ENCODE measurements around the gene ERBB4.

Gene ERBB4

DNA sequence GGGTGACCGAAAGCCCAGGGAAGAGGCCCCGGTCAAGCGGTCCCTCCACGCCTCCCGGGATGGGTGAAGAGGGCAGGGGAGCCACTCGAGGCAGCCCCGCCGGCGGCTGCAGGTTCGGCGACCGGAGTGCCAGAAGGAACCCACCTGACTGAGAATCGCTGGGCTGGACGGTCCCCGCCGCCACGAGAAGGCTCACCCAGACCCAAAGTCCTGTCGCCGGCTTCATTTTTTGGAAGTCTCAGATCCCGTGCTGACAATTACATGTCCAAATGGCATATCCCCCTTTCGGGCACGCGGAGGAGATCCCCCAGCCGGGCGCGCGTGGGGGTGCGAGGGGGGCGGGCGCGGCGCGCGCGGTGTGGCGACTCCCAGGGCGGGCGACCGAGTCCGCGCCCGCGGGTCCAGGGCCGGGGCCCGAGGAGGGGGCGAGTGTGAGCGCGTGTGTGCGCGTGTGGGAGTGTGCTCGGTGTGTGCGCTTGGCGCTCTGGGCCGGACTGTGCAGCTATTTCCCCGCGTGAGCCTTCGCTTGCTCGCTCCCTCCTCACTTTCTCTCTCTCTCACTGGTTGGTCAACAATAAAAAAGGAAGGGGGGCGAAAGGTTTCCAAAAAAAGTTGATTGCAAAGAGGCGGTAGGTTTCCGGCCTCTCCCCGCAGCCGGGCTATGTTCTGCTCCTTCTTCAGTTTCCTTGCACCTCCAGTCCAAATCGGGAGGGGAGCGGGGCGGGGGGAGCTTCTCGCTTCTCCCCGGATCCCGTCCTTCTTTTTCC is at the start of gene ERBB4:
Gene ERBB4 (minus strand): TSS at position 498 of the 767 bp plus-strand sequence. CDS start 272 bp downstream, at position 226.
- DNase-seq = peak in 30 of 51 donors; percentile 17 to 81 (median 54)

DNA sequence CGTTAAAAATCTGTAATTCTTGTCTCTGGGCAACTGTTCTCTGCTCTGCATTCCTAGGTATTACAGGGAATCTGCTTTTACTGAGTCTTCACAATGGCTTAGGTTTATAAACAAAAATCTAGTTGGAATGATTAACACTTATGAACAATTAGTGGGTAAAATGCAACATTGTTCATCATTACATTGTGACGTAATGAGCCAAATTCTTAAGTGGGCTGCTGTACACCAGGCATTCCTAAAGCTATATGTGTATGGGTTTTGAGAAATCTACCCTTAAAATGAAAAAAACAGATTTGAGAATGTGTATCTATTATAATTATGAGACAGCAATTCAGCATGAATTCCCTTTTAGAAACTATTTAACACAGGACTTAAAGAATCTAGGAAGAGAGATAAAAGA is 41.5 kb upstream of the ERBB4 start:
- no peak for DNase-seq

DNA sequence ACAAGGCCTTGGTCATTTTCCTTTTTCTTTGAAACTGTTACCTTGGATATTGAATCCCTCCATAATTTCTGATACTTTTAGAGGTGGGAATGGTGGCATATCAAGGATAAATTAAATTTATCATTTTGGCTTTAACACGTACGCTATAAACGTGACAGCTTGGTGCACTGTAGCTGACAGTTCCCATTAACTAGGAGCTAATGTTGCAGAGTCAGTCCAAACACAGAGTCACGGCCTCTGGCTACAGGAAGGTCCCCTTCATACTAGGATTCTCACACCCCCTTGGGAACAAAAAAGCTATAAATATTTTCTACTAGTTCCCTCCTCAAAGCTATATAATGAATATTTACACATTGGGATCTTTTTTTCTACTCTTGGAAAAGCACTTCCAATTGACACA is 17.7 kb upstream of the ERBB4 start:
- no peak for DNase-seq

DNA sequence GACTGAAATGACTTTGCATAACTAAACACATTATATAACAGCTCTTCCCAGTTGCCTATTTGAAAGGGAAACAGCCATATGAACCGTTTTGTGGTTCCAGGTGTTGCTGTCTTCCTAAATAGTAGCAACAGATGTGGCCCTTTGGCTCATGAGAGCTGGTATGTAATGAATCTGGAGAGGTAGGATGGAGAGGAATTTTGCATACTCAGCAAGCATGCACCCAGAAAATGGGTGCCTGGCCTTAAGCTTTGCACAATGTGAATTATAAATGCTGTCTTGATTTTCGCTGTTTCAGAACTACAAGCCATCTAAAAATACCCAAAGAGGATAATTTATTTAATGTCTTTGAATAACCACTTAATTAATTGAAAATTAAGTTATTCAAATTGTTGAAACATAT is 15.6 kb upstream of the ERBB4 start:
- DNase-seq = no peak

DNA sequence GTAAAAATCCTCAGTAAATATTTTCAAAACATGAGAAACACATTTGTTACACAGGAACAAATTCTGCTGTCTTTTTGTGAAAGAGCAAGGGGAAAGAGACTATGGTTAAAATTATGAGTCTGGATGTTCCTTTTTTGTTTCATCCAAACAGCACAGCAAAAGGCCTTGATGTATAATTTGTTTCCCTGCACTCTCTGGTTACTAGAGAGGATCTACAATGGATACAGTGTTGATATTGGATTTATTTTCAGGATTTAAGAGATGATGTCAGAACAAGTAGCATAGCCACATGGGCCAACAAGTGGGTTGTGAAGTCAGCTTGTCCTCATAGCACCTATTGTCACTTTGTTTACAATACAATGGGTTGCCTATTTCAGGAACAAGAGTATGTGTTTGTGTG is 11.3 kb upstream of the ERBB4 start:
- no peak for DNase-seq

DNA sequence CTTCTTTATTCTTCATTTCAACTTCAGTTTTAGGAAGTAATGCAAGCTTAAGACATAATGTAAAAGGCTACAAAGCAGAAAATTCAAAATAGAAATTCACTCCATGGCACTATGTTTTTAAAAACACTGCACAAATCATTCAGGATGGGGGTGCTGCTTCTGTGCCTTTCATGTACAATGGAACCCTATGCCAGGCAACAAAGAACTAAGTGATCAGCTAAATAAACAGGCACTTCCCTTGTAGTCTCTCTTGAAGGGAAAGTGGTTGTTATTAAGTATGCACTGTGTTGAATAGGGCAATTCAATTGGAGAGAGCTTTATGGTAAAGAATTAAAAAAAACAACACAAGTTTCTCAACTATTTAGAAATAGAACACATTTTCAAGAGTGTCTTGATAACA is 10.9 kb upstream of the ERBB4 start:
- peak in 3 of 51 donors; percentile 4 to 64 (median 14) for DNase-seq

DNA sequence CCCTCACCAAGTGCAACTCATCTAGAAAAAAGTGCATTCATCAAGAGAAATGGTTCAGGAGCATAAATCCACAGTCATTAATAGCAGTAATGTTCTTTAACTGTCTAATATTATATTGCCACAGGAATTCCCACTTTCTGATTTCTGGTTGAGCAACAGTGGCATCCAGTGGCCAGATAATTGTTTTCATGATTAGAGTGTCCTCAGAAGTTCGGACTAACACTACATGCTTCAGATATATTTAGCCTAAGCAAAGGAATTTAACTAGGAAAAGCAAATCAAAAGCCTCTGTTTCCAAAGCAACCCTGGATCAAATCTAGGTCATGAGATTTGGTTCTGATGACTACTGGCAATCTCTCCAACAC is 9.8 kb upstream of the ERBB4 start:
- peak in 8 of 51 donors; percentile 6 to 43 (median 12) for DNase-seq

DNA sequence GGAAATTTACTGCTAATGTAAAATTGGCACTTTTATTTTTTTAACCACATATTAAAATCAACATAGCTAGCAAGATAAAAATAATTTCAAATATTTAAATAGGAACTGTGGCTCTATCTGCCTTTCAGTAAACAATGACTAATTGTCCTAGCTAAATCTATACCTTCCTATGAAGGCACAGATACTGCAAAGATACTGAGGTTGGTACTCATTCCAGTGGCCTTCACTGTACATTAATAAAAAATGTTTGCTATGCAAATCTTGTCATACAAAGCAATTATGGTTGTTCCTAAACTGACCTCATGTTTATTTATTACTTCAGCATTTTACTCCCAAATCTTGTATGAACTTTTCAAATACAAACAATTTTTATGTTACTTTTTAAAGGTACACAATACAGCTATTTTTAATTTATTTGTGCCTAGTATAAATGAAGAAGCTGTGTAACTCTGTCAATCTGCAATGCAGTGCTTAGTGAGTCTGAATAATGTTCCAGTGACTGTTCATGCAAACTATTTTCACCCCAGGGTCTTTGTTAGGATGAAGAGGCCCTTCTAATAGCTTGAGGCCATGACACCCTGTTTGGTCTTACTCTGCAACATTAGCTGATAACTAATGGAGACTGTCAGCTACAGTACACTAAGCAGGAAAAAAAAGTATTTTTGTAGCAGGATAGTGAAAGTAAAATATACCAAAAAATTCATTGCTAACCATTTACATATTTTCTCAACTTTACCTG is 9.3 kb upstream of the ERBB4 start:
- no peak for DNase-seq

DNA sequence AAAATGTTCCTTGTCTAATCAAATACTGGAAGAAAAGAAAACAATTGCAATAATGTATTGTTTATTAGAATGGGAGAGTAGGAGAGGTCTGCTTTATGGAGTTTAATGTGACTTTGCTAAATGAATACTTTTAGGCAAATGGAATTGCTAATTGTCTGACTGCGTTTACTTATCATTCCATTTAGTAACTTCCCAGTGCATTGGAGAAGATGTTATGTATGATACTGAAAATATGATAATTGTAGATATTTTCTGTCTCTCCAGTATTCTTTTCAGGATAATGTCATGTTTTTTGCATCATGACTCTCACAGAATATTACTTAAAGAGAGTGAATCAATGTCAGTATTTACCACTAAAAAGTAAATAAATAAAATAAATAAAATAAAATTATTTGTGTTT is 8.1 kb upstream of the ERBB4 start:
- no peak for DNase-seq

DNA sequence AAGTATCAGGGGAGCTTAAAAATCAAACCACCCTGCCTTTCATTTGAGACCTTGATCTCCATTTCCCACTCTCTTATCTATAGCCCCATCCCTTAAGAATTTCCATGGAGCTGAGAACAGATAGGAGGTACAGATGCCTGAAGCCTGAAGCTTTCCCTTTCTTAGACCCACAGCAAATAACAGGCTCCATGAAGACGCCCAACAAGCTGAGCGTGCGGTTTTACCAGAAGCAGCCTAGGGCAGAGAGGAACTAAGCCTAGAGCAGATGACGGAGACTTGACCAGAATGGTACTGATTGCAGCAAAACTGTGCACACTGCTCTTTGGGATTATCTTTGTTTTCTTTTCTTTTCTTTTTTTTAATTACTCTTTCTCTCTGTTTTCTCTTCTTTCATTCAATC is 1.7 kb upstream of the ERBB4 start:
- peak in 1 of 51 donors; percentile 16 for DNase-seq

DNA sequence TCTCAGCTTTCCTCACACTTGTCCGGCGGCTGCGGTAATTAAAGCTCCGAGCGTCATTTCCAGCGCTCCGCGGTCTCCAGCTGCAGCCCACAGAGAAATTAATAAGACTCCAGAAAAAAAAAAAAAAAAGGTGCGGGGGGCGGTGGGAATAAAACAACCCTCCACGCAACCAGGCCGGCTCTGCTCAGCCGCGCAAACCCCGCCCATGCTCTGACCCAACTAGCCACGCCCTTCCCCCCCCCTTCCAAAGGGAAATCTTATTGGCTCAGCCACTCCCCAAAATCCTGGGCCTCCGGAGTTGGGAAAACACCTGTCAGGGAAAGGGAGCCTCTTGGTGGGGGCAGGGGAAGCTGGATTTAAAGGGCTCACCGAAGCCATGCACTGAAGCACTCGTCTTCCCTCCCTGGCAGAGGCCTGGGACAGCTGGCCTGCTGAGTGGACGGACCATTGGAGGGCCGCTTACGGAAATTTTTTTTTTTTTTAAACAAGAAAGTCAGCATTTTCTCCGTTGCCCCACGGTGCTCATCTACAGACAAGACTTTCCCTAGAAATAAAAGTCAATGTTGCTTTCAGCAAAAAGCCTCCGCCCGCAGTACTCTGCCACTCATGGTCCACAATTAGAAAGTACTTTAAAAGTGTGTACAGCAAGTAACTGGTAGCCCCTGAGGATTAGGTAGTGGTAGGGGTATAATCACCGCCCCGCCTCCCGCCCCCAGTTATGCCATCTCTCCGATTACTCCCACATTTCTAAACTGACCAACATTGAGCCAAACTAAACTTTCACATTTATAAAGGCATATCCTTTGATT is 674 bp upstream of the ERBB4 start:
- peak in 49 of 51 donors; percentile 19 to 89 (median 65) for DNase-seq

DNA sequence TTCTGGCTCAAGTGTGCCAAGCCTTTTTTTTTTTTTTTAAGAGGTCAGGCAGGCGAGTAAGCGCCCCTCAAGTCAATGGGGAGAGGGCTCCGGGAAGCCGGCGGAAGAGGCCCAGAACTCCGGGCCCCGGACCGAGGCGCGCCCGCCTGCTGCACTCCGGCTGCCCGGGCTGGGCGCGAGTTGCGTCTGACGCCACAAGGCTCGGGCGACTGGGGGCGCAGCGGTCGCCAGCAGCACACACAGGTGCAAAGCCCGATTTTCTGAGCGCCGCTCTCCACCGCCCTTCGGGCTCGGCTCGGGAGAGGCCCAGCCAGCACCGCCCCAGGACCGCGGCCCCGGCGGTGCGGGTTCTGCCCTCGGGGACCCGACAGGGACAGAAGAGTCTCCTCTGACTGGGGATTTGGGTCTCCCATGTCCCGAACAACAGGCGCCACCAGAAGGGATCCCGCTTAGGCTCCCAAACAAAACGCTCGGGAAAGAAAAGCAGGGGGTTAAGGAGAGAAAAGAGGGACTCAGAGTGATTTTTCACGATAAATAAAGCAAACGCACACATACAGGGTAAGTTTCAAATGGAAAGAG is 787 bp downstream of the ERBB4 start:
- peak in 39 of 51 donors; percentile 9 to 83 (median 54) for DNase-seq

DNA sequence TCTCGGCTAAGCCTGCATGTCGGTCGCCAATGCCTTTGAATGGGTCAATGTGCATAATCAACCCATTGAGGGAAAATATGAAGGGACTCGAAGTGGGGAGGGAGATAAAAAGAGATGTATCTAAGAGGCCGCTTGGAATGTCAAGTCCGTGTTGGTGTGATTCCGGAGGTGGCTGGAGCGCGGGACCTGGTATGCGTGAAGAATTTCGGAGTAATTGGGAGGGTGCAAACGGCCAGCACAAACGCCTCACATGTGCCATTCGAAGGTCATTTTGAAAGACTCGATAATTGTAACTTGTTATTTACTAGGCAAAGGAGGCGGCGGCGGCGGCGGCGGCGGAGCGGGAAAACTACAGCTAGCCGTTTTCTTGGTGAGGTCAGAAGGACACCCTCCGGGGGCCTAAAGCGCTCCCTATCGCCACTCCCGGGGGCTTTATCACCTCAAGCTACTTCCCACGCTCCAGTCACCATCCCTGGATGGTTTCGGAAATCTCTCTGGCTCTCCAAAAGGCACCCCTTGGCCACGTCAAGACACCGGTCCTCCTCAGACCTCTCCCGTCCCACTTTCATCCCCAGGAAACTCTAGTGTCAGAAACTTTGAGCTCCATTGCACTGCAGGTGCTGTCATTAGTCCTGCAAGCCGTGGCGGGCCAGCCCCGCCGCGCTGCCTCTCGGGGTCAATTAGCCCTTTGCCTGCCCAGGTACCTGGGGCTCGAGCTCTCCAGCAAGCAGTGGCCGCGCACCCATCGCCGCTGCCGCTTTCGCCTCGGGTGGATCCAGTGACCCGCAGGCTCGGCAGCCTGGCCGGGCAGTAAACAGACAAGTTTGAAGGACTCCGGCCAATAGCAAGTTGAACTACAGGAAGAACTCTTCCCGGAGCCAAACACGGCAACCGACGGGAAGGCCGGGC is 1.5 kb downstream of the ERBB4 start:
- peak in 37 of 51 donors; percentile 6 to 85 (median 54) for DNase-seq

DNA sequence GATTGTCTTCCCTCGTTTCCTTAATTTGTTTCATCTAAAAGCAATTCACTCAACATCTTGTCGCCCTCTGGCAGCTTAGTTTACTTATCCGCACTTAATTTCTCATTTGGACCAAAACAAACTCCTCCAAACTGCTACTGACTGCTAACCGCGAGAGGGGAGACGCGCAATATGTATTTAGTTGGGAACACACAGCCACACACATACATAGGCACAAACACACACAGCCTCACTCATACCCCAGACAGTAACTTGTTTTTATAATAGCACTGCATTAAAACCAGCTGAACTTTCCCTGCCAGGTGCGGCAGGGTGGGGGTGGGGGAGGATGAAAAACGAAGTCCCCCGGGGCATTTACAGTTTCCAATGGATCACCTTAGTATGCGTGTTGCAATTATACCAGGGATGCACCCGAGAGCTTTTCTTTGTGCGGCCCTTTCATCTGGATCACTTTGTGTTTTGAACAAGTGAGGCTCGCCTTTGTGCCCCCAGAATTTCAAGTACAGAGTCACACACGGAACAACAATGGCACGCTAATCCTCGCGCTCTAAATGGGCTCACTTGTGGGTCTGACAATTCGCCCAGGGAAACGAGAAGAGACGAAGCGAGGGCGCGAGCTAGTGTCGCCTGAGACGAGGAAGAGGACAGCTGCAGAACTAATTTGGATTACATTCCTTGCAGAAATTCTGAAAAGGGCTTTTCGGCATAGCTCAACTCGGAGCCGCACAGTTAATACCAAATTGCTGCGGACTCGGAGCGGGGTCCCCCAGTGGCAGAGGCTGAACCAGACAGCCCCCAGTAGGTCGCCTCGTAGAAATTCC is 2.4 kb downstream of the ERBB4 start:
- DNase-seq = peak in 39 of 51 donors; percentile 5 to 85 (median 48)

DNA sequence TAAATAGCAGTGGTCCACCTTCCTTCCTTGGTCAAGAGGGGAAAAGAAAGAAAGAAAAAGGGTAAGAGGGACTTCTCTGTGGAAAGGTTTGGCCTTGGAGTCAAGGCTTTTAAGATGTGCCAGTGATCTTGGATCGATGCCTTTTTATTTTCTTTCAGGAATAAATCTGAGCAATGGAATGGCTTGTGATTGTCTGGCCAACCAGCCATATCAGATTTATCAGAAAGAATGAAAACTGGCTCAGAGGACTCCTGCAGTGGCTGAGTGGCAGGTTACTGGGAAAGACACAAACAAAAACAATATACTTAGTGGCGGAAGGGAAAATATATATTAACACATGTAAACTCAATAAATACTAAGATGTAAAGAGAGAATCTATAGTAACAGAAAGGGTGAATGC is 4.3 kb downstream of the ERBB4 start:
- no peak for DNase-seq

DNA sequence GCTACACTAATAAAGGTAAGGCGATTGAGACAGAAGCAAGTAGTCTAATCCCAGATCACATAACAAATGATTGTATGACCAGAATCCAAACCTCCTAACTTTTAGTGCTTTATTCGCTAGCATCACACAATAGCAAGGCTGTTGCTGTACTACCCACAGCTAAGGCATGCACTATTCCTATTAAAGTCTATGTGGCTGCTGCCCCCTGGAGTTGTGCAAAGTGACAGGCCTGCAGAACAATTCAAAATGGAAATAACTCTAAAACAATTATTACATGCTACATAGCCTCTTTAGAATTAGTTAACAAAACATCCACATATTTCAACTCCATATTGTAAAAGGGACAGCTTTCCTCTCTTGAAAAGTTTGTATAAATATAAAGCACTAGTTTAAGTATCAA is 6.0 kb downstream of the ERBB4 start:
- no peak for DNase-seq

DNA sequence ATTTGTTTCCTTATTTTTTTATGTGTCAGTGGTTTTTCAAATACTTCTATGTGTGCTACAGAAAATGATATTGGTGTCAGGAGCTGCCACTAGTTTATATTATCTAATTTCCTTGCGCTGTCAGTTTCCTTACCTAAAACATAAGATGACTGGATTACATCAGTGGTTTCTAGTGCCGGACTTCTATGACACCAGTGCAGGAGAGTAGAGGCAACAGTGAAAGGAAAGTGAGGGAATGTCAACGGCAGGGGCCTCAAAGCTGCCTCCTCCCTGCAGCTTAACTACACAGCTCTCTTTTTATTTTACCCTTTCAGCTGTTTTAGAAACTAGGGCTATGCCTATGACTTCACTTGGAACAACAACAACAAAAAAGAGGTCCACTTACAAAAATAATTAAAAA is 6.5 kb downstream of the ERBB4 start:
- DNase-seq = no peak

DNA sequence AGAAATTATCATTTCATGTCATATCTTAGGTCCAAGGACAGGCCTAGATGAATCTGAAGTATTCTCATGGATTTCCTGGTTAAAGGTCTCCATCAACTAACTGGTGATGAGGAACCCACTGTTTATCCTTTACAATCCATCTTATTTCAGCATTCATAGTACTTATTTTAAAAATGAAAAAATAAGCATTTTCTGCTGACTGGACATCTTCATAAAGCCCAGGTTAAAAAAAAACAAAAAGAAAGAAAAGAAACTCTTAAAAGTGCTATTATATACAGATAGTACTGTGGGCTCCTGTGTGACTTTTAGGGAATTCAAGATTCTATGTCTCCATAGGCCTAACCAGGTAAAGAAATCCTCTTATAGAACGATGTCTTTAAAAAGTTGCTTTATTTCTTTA is 7.1 kb downstream of the ERBB4 start:
- no peak for DNase-seq

DNA sequence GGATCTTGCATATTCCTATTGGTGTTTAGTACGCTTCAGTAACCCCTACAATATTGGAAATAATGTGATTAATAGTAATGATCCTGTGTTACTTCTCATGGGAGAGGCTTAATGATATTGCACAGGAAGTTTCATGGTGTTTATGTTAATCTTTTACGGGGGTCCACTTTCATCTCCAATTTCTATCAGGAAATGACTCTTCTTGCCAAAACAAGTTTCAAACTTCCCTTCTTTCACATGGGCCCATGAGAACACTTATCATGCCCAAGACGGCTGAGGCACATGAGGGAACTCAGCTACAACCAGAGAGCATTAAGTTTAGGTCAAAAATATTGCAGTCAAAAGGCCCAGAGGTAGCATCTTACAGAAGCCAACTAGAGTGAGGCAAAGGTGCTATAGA is 7.6 kb downstream of the ERBB4 start:
- DNase-seq = no peak

DNA sequence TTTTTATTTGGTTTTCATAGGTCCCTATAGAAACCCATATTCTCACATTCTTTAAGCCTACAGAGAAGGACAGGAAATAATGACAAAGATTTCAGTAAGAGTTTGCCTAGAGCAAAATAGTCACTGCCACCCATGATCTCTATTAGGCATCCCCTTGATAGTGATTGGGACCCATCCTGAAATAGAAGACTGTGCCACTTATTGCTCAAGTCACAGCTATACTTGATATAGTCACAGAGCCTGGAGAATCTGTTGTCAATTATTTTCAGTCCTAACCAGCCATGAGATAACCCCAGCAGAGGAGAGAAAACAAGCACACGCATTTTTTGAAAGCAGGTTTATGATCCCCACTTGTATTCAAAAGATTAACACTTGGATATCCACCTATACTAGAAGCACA is 8.2 kb downstream of the ERBB4 start:
- no peak for DNase-seq
